GM18507 (cell line): ENCODE data around the gene MRPS7.

Experiments used
- DNase-seq: peaks from one replicate; pipeline ENCODE4 v3.0.0; 2011; ENCODE audit warnings: low read depth; ENCODE audit not compliant: insufficient read length; ENCODE audit errors: extremely low spot score
- FAIRE-seq: peaks from 2 replicates; lab custom pipeline; 2011; peaks lifted over from hg19 to GRCh38; lab: Jason Lieb, UNC

Gene MRPS7

DNA sequence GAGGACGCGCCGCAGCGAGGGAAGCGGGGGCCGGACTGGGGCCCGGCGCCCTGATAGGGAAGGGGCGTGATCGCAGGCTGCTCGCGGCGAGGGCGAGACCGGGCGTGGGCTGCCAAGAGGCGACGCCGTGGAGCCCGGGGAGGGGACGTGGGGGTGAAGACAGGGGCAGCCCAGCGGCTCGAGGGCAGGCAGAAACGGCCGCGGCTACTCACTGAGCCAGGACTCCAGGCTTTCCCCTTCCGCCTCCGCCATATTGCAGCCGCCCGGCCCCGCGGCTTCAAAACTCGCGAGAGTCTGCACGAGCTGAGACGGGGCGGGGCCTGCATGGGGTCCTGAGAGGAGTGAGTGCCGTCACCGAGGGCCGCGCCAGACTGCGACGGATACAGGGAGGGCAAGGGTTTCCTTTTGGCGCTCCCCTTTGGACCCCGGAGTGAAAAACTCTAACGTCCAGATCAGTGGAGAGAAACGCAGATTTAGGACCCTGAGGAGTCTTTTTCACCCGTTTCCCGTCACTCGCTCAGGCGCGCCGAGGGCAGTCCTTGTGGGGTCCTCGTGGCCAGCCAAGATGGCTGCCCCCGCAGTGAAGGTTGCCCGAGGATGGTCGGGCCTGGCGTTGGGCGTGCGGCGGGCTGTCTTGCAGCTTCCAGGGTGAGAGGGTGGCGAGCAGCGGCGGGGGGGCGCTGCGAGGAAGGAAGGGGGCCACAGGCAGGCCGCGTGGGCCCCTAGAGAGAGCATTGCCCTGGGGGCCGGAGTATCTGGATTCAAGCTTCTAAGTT, at the start of gene MRPS7, which contains the start of gene GGA3:
Gene MRPS7 (plus strand): TSS at position 544 of the 776 bp plus-strand sequence. CDS start 22 bp downstream, at position 566.
Gene GGA3 (minus strand): TSS at position 271 of the 776 bp plus-strand sequence. CDS start 19 bp downstream, at position 252.
- FAIRE-seq, result peak; percentile 89
- DNase-seq, result peak; percentile 91

DNA sequence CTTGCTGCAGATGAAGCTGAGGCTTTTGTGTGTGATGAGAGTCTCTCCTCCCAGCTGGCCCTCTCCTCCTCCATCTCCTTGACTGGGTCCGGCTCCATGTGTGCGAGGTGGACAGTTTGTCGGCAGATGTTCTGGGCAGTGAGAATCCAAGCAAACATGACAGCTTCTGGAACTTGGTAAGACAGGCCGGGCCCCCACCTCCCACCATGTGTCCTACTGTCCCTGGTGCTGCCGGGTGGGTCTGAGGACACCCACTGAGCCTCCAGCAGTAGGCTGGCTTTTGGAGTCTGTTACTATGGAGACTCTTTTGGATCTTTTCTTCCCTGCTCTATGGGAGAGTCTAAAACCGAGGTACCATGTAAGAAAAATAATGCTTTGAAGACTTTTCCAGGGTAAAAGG, 43.5 kb upstream of the MRPS7 start:
- DNase-seq (no peak), FAIRE-seq (no peak)

DNA sequence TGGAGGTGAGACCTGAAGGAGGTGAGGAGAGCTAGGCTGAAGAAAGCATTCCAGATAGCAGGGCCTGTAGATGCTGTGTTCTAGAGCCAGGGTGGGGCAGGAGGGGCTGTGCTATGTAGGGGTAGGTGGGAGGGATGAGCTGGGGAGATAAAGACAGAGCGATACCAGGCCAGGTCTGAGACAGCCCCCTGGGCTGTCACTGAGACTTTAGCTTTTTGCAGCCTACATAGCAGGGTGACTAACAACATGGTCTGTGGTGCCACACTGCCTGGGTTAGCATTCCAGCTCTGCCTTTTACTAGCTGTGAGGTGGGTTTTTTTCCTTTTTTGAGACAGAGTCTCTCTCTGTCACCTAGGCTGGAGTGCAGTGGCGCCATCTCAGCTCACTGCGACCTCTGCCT, 41.9 kb upstream of the MRPS7 start:
- DNase-seq (no peak), FAIRE-seq (no peak)

DNA sequence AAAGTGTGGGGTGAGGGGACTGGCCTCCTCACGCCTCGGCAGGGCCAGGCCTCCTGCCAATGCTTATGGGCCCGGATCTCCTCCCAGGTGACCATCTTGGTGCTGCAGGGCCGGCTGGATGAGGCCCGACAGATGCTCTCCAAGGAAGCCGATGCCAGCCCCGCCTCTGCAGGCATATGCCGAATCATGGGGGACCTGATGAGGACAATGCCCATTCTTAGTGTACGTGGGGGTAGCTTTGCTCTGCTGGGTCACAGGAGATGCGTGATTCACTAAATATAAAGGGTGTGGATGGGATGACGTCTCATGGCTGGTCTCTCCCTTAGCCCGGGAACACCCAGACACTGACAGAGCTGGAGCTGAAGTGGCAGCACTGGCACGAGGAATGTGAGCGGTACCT, 36.7 kb upstream of the MRPS7 start:
- FAIRE-seq, result no peak
- no peak for DNase-seq

DNA sequence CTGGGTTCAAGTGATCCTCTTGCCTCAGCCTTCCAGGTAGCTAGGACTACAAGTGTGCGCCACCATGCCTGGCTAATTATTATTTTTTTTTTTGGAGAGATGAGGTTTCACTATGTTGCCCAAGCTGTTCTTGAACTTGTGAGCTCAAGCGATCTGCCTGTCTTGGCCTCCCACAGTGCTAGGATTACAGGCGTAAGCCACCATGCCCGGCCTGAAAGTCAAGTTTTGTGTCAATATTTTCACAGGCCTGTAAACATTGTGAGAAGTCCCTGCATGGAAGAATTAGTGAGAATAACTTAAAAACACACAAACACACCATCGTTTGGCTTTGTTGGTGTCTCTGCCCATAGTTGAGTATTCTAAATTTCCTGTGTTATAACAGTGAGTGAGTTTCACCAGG, 34.0 kb upstream of the MRPS7 start:
- DNase-seq, result no peak
- no peak for FAIRE-seq

DNA sequence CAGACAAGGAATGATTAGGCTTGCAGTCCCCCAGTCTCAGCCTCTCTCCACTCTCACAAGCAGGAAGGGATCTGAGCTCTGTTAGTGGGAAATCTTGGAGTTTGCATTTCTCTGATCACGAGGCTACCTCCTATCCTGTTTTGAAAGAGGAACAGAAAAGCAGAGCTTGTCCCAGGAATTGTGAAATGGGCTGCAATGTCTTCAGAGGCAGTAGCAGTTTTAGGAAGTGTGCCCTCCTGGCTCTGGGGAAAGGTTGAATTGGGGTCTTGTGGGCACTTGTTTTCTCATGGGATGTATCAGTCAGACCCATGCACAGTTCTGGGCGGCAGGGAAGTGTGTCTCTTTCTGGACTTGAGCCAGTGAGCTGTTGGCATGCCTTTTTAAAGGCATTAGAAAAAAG, 33.4 kb upstream of the MRPS7 start:
- no peak for FAIRE-seq

DNA sequence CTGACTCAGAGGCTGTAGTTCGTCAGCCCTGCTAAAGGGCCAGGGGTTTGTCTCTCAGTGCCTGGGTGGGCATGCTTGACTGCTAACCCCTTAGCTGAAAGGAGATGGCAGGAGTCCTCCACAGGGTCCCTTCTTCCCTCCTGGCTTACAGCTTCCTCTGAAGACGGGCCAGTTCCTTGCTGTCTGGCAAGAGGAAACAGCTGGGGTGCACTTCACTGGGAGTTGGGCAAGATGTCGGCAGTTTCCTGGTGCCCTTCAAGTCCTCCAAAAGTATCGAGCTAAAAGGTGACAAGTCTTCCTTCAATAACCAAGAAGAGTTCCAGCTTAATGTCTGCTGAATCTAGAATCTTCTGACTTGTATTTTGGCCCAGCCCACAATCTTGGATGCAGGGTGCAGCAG, 32.8 kb upstream of the MRPS7 start:
- no peak for DNase-seq

More for the DNA sequence above, 33.4 kb upstream of the MRPS7 start:
- DNase-seq, result no peak

DNA sequence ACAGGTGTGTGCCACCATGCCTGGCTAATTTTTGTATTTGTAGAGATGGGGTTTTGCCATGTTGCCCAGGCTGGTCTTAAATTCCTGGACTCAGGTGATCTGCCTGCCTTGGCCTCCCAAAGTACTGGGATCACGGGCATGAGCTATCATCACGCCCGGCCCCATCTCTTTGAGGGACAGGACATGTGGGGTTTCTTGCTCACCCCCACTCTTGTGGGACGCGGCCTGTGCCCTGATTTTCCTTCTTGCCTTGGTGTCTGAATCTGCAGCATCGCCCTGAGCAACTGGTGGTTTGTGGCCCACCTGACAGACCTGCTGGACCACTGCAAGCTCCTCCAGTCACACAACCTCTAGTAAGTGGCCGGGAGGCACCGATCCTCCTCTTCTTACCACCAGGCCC, 30.6 kb upstream of the MRPS7 start:
- no peak for DNase-seq
- FAIRE-seq, result no peak

More for the DNA sequence above, 32.8 kb upstream of the MRPS7 start:
- no peak for FAIRE-seq

DNA sequence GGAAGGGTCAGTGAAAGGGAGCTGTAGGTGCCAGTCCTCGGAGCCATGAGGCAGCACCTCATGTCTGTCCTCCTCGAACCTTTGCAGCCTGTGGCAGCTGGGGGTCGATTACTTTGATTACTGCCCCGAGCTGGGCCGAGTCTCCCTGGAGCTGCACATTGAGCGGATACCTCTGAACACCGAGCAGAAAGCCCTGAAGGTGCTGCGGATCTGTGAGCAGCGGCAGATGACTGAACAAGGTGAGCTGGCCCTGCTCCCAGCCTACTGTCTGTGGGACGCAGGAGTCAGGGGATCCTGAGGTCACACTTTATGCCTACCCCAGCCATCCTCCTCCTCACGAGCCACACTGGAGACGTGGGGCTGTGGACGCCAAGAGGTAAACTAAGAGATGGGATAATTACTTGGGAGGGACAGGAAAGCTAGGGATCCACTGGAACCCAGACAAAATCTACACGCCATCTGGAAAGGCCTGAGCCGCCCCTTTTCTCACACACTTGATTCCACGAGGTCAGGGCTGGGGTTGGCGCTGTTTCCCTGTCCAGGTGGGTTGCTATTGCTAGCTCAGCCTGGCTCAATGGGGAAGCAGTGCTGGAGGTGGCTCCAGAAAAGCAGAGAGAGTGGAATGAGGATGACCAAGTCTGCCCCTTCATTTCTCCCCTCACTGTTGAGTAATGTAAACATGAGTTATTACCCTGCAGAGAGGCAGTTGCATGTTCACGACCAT, 29.8 kb upstream of the MRPS7 start:
- FAIRE-seq (no peak), DNase-seq (no peak)

DNA sequence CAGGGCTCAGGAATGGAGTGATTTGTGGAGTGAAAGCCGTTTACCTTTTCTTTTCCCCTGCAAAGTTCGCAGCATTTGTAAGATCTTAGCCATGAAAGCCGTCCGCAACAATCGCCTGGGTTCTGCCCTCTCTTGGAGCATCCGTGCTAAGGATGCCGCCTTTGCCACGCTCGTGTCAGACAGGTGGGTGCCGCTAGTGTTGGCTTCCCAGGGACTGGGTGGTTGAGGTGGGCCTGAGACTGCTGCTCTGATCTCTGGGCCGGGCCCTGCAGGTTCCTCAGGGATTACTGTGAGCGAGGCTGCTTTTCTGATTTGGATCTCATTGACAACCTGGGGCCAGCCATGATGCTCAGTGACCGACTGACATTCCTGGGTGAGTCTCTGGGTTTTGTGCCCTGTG, 28.9 kb upstream of the MRPS7 start:
- FAIRE-seq (no peak), DNase-seq (no peak)

DNA sequence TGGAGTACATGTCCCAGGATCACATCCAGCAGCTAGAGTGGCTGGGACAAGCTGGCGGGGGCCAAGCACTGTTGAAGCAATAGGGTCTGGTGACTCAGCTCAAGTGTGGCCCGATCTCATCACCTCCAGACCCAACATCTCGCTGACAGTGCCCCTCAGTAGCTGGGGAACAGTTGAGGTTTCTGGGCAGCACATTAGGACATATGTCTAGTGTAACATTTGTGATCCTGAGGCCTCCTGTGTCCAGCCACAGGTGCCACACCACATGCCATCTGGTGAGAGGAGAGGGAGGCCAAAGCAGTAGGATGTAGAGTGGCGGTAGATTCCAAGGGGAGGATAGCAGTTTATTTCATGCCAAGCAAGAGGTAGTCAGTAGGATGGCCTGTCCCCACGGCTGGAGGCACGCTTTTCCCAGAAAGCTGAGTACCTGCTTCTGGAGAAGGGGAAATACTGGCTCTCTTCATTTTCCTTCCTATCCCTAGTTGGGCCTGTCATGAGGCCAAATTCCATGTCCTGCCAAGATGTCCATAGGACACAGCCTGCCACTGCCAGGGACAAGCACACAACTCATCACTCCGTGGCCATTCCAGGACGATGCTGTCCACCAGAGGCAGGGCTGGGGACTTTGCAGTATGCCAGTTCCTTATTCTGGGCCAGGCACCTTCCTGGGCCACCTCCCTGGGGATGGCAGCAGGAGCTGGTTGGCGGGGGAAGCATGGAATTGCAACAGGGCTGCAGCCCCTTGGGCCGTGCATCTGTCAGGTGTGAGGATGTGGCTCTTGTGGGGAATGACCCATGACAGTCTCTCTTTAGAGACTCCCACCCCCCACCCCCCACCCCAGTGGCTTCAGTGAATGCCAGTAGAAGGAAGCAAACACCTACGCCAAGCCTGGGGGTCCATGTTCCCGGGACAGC, 24.3 kb upstream of the MRPS7 start:
- FAIRE-seq (no peak), DNase-seq (no peak)

DNA sequence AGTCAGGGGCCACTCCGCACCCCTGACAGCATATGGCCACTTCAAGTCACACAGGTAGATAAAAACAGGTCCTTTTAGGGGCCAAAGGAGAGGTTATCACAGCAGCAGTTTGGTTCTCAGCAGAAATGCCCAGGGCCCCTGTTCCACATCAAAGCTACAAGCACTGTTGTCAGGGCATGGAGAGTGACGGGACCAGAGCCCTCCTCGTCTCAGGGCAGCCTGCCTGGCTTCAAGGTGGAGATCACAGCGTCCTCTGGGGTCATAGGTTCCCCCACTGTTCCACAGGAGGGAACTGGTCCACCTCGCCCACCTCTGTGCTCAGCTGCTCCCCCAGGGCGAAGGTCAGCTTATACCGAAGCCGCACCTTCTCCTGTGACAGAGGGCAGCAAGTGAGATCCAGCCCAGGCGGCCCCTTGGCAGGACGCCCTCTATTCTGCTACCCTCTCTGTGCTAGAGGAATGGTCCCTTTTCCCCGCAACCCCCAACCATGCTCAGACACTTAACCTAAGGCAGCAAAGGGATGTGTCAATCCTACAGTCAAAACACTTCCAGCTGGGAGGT, 23.6 kb upstream of the MRPS7 start:
- DNase-seq (no peak), FAIRE-seq (no peak)

DNA sequence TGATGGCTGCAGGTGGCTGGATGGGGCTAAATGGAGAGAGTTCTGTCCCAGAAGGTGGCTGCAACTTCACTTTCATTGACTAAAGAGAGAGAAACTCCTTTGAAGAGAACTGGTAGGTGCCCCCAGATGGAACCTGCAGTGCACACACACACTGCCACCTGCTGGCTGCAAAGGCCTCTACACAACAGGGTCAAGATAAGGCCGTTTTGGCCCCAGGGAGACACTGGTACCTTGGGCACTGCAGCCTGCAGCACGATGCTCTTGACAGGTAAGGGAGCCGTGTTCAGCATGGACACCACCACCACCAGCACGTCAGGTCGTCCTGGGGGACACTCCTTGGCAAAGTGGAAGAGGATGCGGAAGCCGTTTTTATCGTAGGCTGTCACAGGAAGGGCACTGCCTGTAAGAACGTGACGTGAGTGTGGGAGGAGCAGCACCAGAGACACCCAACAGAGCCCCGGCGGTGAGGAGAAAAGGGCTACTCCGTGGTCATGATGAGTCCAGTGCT, 22.9 kb upstream of the MRPS7 start:
- DNase-seq (peak; percentile 58), FAIRE-seq (peak; percentile 76)

DNA sequence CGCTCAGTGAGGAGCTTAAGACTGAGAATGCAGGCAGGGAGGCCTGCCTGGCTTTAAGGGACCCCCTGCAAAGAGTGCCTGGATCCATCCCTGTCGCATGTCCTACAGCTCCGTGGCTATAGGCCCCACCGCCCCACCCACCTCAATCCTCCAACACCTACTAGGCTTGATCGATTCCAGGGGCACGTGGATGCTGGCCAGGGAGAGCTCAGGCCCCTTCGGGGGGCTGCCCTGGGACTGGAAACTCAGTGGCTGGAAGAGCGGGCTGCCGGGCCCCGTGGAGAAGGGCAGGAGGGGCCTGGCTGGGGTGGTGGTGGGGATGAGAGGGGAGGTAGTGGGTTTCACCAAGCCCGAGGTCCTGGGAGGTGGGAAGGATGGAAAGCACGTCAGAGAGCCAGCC, 22.5 kb upstream of the MRPS7 start:
- no peak for DNase-seq
- FAIRE-seq, result no peak

DNA sequence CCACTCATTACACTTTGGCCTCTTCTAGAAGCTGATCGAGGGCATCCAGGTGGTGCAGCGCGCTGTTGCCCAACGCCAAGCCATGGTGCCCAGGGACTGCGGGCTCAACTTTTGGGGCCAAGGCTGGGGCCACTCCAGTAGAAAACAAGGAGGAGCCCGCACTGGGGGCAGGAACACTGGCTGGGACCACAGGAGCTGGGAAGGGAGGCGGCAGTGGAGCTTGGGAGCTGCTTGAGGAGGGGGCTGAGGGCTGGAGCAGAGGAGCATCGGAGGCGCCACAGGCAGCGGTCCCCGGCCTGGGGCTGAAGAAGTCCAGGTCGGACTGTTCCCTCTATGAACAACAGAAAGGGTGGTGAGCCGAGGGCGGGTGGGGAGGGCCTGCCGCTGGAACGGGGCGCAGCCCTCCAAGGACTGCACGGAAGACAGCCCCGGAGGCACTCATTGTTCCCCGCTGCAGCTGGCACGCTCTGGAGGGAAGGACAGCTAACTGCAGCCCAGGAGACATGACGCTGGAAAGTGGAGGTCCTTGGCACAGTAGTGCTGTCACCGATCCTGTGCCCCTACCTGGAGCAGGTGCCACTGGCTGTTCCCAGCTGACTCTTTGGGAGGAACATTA, 21.8 kb upstream of the MRPS7 start:
- DNase-seq, result no peak
- FAIRE-seq, result no peak

DNA sequence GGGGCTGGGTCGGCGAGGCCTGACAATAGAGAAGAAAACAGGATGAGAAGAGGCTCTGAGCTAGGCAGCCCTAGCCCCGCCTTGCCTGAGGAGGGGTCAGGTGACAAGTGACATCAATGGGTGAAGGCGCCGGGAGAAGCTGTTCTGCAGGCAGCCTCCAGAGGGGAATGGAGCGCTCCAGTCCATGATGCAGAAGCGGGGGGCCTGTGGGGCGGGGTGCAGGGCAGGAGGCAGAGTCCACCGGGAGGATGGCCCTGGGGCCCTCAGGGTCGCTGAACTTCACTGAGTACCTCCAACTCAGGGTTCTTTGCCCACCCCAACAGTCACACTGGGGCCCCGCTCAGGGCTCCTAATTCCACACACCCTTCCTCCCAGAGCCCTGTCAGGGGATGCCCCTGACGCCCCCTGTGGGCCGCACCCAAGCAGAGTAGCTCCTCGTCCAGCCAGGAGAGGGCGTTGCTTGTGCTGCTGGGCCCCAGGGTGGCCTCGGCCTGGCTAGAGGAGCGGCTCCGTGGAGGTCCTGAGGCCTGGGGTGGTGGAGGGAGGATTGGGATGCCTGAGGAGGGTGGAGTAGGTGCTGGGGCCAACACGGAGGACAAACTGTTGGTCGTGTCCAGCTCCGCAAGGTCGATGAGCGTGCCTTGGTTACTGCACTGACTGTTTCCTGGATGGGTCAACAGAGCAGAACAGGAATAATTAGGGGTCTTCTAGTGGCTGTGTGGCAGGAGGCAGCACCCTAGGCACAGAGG, 21.1 kb upstream of the MRPS7 start:
- DNase-seq (no peak), FAIRE-seq (no peak)

DNA sequence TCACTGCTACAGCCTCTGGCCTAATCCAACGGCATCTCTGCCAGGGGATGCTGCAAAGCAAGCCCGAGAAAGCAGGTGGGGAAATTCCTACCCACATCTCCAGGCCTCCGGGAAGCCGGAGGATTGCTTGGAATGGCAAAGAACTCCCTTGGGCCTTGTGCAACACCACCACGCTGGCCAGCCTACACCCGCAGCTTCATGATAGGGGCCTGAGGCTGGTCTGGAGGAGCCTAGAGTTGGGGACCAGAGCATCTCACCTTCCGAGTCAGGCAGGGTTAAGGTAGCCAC, 20.6 kb upstream of the MRPS7 start:
- FAIRE-seq, result no peak
- DNase-seq, result no peak

DNA sequence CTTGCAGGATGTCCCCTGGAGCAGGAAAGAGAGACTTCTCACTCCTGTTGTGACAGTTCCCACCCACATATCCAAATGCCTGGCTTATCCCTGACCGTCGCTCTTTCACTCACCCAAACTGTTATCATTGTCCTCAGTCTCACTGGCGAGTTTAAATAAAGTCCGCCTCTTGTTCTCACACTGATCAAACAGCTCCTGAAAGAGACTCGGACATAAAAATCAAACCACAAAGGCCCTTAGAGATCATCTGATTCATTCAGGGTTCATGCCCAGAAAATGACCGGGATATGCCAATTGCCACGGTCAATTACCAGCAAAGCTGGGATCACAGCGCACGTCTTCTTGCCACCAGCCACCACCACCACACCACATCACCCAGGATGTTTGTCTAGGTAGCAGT, 20.2 kb upstream of the MRPS7 start:
- DNase-seq (no peak), FAIRE-seq (no peak)
